ENCODE measurements around the gene MYH13.
"Not testable (repeated sequence)": the region's sequence is repeated elsewhere in the genome, so short reads cannot be mapped to it uniquely, and the experiment has no call there.

MYH13 gene

DNA sequence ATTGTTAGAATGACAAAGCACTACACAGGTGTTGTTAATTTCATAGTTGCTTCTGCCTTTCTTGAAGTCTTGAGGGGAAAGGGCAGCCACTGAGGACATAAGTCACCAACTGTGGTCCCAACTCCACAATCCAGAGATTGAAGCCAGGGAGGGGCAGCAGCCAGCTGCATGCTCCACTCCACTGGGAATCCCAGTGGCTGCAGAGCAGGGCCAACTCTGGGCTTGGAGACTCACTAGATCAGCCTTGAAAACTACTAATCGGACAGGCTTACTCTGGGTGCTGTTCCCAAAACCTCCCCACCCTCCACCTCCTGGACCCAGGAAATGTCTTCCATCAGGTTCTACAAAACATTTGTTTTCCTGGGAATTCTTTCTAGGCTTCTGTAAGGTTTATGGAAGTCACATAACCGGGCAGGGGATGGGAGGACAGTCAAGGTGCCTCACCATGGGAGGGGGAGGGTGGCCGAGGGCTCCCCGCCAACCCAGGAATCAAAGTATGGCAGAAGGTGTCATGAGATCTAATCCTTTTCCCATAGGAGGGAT lies 68.0 kb downstream of the MYH13 start:
- DNase-seq (ENCODE audit: low spot score) = no peak

DNA sequence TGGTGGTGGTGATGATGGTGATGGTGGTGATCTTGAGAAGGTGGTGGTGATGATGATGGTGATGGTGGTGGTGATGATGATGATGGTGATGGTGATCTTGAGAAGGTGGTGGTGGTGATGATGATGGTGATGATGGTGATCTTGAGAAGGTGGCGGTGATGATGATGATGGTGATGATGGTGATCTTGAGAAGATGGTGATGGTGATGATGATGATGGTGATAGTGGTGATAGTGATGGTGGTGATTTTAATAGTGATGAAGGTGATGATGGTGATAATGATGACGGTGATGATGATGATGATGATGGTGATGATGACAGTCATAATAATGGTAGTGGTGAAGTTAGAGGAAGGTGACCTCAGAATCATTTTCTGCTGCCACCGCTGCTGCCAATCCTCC lies 75.1 kb downstream of the MYH13 start:
- DNase-seq (ENCODE audit: low spot score) = no peak

DNA sequence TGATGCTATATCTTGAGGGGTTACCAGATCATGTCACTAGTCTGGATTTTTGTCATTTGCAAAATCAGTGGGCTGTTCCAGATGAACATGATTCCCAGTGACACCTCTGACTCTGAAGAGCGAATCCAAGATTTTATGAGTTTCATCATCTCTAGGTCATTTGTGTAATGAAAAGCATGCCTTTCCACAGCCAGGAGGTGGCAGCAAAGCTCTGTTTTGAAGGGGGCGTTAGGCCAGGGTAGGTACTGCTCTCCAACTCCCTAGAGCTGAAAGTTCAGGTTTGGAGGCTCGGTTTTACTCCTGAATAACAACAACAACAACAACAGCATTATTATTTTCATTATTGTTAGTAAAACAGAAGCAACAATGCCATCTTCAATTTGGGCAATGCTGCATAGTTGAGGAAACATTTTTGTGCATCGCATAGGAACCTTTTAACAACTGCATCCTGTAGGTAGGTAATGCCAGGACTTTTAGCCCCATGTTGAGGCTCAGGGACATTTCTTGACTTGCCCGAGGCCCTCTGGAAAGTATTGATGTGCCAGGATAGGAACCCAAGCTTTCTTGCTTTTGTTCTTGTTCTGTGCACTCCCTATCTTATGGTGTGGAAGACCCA lies 77.0 kb downstream of the MYH13 start:
- DNase-seq (ENCODE audit: low spot score) = peak; percentile 82

DNA sequence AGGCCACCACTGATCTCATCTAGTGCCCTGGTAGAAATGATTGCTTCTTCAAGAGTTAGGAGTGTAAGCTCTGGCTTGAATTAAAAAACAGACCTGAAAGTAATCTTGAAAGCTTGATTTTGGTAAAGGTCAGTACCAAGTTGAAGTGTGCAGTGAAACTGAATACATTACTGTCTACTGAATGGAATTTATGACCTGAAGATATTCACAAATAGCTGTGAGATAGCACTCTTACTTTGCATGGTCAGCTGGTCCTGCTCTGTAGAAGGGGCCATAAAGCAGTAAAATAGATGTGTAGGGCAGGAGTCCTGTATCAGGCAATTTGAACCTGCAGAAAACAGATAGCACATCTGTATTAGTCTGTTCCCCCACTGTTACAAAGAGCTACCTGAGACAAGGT lies 78.6 kb downstream of the MYH13 start:
- peak; percentile 6 for DNase-seq (ENCODE audit: low spot score)

DNA sequence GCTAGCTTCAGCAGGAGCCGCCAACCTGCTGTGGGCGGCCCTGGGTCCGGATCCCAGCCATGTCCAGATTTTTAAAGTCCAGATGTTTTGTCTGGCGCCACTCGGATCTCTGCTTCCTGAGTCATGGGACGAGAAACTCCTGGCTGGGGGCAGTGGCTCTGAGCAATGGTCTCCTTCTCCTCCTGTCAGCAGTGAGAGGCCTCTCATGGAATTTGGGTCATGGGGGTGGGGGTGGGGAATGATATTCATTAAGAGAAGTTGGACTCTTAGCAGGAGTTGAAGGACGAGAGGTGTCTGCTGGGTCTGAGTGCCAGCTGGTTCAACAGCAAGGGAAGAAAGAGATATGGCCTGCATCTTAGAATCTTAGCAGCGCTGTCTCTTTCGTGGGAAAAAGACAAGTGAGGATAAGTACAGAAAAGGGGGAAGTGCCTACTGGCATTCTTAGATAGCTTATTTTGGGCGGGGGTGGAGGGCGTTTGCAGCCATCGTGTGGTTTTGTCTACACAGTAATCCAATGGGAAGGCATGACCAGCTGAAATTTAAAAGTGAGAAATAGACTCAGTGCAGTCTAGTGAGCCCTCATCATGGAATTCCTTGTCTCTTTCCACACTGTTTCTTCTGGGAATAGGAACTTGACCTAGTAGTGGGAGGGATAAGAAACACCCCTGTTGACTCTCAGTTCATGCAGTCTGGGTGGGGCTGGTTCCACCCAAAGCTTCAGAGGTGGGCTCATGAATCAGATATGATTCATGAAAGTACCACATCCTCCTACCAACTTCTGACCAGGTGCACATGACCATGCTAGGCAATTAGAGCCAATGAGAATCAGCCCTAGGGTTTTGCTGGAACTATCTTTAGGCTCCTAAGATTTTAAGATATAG lies 80.5 kb downstream of the MYH13 start:
- peak; percentile 83 for DNase-seq (ENCODE audit: low spot score)

DNA sequence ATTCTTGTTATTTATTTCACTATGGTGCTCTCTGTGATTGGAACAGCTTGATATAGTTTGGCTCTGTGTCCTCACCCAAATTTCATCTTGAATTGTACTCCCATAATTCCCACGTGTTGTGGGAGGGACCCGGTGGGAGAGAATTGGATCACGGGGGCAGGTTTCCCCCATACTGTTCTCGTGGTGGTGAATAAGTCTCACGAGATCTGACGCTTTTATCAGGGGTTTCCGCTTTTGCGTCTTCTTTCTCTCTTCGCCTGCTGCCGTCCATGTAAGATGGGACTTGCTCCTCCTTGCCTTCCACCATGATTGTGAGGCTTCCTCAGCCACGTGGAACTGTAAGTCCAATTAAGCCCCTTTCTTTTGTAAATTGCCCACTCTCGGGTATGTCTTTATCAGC lies 81.2 kb downstream of the MYH13 start:
- not testable (repeated sequence) for DNase-seq (ENCODE audit: low spot score)

DNA sequence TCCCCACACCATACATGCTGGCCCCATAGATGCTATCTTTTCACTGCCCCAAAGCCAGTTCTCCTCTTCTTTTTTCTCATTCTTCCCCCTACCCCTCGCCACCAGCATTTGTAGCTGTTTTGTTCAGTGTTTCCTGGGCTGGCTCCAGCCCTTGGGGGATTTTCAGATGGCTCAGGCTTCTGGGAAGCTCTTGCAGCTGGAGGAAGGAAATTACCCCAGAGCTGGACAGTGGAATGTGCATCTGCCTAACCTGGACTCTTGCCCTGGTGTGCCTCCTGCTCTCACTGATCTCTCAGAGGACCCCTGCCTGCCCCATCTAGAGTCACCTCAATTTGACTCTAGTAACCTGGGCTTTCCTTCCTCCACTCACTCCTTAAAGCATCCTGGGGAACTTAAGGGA lies 82.8 kb downstream of the MYH13 start:
- peak; percentile 50 for DNase-seq (ENCODE audit: low spot score)

DNA sequence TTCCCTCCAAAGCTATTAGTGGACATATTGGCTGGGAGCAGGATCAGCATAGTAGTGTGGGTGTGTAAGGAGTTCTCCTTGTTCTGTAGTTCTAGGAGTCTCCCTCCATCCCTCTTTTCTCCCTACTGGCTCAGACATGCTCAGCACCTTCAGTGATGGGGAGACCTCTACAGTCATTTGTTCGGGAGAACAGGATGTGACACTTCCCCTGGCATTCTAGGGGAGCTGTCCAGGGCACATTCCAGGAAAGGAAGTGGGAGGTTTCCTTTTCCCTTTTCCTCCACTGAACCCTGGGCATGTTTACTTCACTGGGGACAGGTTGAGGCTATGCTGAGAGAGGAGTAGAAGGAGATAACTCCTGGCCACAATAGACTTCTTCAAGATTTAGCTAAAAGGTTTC lies 86.5 kb downstream of the MYH13 start:
- no peak for DNase-seq (ENCODE audit: low spot score)

DNA sequence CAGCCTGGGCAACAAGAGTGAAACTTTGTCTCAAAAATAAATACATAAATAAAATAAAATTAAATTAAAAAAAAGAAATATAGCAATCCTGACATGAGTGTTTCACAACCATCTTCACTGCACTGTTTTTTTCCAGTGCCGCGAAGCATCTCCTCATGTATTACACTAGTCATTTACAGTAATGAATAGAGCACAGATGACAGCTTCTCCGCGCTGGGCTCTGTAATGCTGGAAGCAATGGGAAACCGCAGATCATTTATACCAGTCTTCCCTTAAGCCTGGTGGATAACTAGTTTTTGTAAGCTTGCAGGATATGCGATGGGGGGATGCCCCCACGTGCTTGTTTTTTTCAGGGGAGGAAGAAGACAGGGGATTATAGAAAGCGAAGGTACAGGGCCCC lies 86.9 kb downstream of the MYH13 start:
- DNase-seq (ENCODE audit: low spot score) = no peak

DNA sequence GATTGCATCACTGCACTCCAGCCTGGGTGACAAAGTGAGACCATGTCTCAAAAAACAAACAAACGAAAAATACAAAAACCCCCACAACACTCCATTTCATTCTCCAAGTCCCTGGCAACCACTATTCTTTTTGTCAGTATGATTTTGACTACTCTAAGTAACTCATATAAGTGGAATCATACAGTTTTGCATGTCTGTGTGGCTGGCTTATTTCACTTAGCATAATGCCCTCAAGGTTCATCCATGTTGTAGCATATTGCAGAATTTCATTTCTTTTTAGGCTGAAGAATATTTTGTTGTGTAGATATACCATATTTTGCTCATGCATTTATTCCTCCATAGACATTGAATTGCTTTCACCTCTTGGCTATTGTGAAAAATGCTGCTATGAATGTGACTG lies 92.7 kb downstream of the MYH13 start:
- no peak for DNase-seq (ENCODE audit: low spot score)

DNA sequence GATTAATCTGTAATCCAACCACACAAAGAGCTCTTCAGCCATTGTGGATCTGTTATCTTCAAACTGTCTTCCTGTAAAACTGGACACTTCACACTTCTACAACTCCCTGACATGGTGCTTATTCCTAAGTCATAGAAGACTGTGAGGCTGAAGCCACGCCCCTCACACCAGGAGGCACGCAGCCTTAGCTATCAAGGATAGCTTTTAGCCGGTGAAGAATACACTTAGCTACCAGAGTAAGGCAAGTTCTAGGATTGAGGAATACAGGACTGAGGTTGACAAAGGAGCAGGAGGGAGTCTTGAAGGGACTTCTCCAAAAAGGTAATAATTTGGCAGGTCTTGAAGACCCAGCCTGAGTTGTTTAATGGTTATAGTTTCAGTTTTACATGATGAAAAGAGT lies 94.6 kb downstream of the MYH13 start:
- DNase-seq (ENCODE audit: low spot score) = no peak

DNA sequence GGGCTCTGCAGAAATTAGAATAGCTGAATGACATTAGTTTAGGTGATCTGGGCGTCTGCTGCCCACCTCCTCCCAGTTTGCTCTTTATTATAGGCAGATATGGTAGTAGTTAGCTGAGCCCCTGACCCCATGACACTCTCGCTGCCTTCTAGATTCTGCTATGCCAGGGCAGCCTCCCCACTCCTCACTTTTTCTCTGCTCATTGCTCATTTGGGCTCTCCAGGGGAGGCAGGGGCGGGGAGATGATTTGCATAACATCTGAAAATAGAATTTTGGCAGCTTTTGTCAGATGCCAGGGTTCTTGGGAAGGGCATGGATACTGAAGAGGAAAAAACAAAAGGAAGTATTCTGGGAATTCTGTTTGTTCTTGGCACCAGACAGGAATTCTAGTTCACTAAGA lies 96.4 kb downstream of the MYH13 start:
- DNase-seq (ENCODE audit: low spot score) = no peak

DNA sequence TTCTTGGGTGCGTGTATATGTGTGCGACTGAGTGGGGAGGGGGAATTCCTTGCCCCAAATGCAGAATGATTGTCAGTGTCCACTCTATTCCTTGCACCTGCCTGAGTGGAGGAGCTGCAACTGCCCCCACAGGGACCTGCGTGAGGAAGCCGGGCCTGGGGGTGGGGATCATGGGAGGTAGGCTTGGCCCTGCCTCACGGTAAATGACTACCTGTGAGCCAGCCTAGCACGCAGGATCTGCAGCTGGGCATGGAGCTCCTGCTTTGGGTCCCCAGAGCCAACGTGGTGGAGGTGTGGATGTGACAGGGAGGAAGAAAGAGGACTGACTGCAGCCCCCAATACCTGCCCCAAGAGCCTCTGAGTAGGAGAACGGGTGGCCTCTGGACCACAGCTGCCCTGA lies 97.4 kb downstream of the MYH13 start:
- no peak for DNase-seq (ENCODE audit: low spot score)

DNA sequence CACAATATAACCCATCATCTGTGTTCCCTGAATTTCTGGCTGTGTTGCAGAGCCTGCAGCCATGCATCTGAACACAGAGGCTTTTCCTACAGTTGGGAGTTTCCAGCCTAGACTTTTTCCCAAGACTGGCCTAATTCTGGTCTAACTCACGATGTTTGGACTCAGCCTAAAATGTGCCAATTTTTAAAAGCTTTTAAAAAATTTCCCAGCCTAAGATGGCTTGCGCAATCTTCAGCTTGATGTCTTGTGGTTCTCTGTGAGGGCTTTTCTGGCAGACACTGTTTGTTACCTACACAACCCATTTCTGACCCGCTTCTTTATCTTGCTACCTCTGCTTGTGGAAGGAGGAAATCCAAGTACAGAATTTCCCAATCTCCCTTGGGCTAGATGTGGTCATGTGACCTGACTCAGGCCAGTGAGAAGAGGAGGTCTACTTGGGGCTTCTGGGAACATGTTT lies 101.7 kb downstream of the MYH13 start:
- peak; percentile 42 for DNase-seq (ENCODE audit: low spot score)

DNA sequence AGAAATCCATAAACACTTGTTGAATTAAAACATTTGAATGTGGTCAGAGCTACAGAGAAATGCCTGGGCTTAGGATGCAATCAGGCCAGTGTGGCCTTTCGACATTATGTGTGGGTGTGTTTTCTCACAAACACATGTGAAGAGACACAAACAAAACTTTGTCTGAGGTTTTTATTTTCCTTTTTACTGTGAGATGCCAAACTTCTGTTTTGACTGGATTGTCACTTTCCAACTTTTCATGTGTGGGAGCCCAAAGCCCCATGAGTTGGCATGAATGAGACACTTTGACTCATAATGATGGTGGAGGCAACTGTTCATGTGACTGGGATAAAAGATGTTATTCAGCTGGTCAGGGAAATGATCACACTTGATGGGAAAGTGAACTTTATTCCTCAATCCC lies 102.5 kb downstream of the MYH13 start:
- peak; percentile 42 for DNase-seq (ENCODE audit: low spot score)

DNA sequence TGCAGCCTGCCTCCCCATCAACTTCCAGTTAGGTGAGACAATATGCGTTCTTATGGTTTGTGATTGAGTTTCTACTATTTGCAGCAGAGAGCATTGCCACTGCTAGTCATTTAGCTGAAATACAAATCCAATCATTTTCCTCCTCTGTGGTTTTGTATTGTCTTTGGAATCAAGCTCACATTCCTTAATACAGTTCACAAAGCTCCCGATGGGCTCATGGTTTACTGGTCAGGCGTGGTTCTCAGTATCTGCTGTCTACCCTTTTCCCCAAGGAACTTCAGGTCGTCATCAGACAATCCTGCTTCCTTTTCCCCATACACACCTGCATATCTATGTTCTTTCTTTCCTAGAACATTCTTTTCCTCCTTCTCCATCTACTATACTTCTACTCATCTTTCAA lies 104.8 kb downstream of the MYH13 start:
- peak; percentile 69 for DNase-seq (ENCODE audit: low spot score)

DNA sequence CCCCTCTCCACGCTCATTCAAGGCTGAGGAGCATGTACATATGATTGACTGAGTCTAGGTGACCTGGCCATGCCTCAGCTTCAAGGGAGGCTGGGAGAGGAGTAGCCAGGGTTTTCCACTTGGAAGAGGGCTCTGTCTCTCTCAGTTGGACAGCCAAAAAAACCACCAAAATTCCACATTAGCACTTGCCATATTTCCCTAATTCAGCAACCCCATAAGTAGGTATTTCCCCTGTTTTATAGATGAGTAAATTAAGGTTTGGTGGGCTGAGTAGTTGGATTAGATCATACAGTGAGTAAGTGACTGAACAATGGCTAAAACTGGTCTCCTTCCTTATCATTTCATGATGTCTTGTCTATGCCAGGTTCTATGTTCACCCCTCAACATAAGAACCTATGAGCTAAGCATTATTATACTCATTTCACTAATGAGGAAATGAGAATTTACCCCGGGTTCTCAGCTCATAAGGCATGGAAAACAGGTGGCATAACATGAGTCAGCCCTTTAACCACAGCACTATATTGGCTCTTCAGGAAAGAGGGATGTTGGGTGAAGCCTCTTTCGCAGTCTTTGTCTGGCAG lies 106.4 kb downstream of the MYH13 start:
- no peak for DNase-seq (ENCODE audit: low spot score)

DNA sequence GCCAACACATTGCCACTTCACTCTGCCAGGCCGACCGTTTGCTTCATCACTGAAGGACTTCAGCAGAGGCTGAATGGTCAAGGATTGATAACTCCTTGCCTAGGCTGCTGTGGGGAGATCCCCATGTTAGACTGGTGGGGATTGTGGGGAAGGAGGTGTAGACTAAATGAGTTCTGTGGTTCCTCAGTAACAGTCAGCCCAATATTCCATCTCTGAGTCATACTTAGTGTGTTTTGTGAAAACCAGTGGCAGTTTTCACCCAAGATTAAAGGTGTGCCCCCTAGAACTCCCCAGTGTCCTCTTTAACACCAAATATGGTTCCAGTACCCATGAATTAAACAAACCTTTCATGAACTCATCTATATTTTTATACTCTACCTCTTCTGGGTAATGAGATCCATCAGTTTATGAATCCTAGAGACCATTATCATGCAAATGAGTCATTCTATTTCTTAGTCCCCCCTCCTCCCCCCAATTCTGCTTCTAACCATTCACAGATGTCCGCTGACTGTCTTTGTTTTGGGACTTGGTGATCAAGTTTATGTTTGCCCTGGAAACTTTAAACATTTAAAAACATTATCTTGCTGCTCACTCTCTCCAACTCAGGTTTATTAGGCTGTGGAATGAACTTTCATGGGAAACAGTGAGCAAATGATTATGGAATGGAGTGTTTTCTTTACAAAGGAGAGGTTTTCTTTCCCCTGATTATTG lies 107.6 kb downstream of the MYH13 start:
- peak; percentile 79 for DNase-seq (ENCODE audit: low spot score)

DNA sequence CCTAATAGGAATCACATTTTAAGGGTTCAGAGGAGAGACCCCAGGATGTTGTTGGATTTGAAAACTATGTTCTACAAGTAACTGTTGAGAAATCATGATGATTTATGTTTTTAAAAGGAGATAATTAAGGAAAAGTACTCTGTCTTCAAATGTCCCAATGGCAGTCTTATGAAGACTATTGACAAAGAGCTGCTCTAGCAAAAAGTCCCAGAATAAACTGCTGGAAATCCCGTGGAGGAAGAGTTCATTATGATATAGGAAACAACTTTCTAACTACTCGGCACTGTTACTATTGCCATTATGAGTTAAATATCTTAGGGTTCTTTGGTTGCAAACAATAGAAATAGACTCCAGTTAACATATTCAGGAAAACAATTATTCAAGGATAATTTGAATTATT lies 108.8 kb downstream of the MYH13 start:
- DNase-seq (ENCODE audit: low spot score) = no peak

DNA sequence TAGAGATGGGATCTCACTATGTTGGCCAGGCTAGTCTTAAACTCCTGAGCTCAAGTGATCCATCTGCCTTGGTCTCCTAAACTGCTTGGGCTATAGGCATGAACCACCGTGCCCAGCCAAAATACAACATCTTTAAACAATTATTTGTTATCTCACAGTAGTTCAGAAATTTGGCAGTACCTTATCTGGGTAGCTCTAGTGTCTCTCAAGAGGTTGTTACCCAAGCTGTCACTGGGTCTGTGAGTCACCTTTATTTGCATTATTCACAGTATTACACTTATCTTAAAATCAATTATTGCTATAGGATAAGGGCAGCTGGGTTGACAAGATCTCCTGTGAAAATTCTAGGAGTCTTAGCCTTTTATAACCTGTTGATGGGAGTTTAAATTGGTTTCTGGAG lies 110.4 kb downstream of the MYH13 start:
- no peak for DNase-seq (ENCODE audit: low spot score)

DNA sequence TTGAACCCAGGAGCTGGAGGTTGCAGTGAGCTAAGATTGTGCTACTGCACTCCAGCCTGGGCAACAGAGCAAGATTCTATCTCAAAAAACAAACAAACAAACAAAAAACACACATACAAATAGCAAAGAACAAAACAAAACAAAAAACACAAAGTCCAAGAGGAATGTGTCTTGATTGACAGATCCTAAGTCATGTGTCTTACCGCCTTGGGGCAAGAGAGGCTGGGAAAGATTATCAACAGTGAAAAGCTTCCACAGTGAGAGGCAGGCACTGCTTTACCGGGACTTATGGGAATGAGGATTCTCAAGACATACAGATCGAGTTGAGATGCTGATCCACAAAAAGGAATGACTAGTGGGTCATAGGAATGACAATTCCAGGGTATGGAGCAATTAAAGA lies 111.7 kb downstream of the MYH13 start:
- DNase-seq (ENCODE audit: low spot score) = no peak

DNA sequence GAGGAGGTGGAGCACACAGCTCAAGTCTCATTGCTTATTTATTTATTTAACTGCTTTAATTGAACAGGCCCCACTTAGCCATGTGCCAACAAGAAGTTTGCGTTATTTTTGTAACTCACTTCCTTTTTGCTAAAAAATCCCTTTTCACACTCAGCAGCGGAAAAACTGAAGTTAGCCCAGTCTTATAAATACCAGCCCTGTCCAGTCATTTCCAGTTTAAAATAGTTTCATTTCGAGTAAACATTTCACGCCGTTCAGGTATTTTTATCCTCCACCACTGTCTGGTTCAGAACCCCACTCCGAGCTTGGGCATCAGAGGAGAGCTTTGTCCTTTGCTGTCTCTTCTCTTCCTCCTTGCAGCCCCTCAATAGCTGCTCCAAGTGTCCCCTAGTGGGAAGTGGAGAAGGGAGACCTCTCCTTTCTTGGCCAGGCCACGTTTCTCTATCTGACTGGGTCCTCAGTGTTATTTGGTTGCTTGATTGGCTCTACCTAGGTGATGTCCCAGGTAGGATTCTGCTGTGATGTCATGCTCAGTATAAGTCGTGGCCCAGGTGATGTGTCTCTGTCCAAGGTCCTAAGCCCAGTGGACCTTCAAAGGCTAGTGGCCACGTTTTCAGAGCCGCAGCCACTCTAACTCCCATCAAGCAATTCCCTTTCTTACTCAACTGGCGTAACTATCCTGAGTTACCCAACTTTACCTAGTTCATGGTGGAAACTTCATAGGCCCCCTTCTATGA lies 121.4 kb downstream of the MYH13 start:
- no peak for DNase-seq (ENCODE audit: low spot score)

All from AG20443 (cell line).